Endodermal cell (in vitro differentiated cells): ENCODE data around the gene CHML. TPM values are rescaled to one million over a fixed set of nuclear protein-coding genes. Genes with fewer than 3 reads are reported as not detected.

Experiments
- DNase-seq: peaks from one replicate; pipeline ENCODE4 v3.0.0-alpha.2; 2017
- H3K27ac ChIP-seq: 2 replicates; pipeline ENCODE4 v1.5.1; 2013; ENCODE audit warnings: mild to moderate bottlenecking, low read depth, low read length, moderate library complexity
- H3K27me3 ChIP-seq: 2 replicates; pipeline ENCODE4 v1.6.1; 2013; ENCODE audit warnings: mild to moderate bottlenecking, low read length, moderate library complexity; ENCODE audit not compliant: insufficient read depth, control insufficient read depth, poor library complexity, severe bottlenecking
- H3K36me3 ChIP-seq: 2 replicates; pipeline ENCODE4 v1.7.0; 2013; ENCODE audit warnings: mild to moderate bottlenecking, low read length, moderate library complexity; ENCODE audit not compliant: control insufficient read depth, insufficient read depth
- H3K4me1 ChIP-seq: one replicate; pipeline ENCODE4 v1.7.0; 2013; ENCODE audit warnings: low read length; ENCODE audit not compliant: control insufficient read depth, insufficient read depth
- H3K4me3 ChIP-seq: 2 replicates; pipeline ENCODE4 v1.5.1; 2013; ENCODE audit warnings: mild to moderate bottlenecking, low read length, moderate library complexity
- H3K9ac ChIP-seq: 2 replicates; pipeline ENCODE4 v1.6.1; 2013; ENCODE audit warnings: mild to moderate bottlenecking, low read length, moderate library complexity; ENCODE audit not compliant: poor library complexity, severe bottlenecking; ENCODE audit errors: extremely low read depth
- H3K9me3 ChIP-seq: 2 replicates; pipeline ENCODE4 v1.6.1; 2013; ENCODE audit warnings: mild to moderate bottlenecking, low read length, moderate library complexity; ENCODE audit not compliant: control insufficient read depth
- H3K27ac Mint-ChIP-seq: 2 replicates; pipeline ENCODE4 v1.8.0; 2020; ENCODE audit warnings: mixed read lengths
- H3K27me3 Mint-ChIP-seq: 2 replicates; pipeline ENCODE4 v1.8.0; 2021; ENCODE audit warnings: mild to moderate bottlenecking, mixed read lengths; ENCODE audit not compliant: insufficient read depth
- H3K36me3 Mint-ChIP-seq: 2 replicates; pipeline ENCODE4 v1.8.0; 2020; ENCODE audit warnings: low read depth, mixed read lengths
- H3K4me1 Mint-ChIP-seq: 2 replicates; pipeline ENCODE4 v1.8.0; 2020; ENCODE audit warnings: mixed read lengths
- H3K4me3 Mint-ChIP-seq: 2 replicates; pipeline ENCODE4 v1.8.0; 2020; ENCODE audit warnings: mild to moderate bottlenecking, moderate library complexity, mixed read lengths
- H3K9me3 Mint-ChIP-seq: 2 replicates; pipeline ENCODE4 v1.8.0; 2020; ENCODE audit warnings: mild to moderate bottlenecking, mixed read lengths
- WGBS, 2 experiments: methylation state at CpG; one replicate each; pipeline versions ENCODE4 v1.1.5 to v1.1.7; 2013; ENCODE audit warnings: missing lambda C conversion rate in 2 of 2, mixed read lengths in 1 of 2; ENCODE audit not compliant: insufficient coverage in 1 of 2, insufficient read length in 1 of 2; 5-methylcytosine and 5-hydroxymethylcytosine counted together
- long read RNA-seq, 4 experiments: library from polyadenylated mRNA in 2 of 4; library from RNA in 1 of 4; library from capped mRNA in 1 of 4; stranded (forward) in 3 of 4; unstranded in 1 of 4; transcript quantifications; one replicate each; pipeline ENCODE4 v2.0.0, GENCODE V29; 2020 to 2021; ENCODE audit warnings: inconsistent platforms in 1 of 4
- polyA plus RNA-seq, 2 experiments: library from polyadenylated mRNA; stranded (reverse); fragments of 50-300 nt; gene quantifications; one replicate each; pipeline ENCODE4 v1.2.3, GENCODE V29; 2013
- total RNA-seq, 2 donors: library from RNA; stranded (reverse); fragmentation: NEBNext Ultra II Directional in 1 of 2; extraction: Animal tissue kit (Norgen Biotek cat#: 25700) in 1 of 2; gene quantifications; 2 replicates in 1 of 2; 3 replicates in 1 of 2; pipeline ENCODE4 v1.2.1, GENCODE V29; 2021
- TF ChIP-seq, protein P1 (sequence below): fragments of 200-600 bp; sonication (generic); conservative IDR thresholded peaks from 2 replicates; pipeline ENCODE4 v1.5.0; 2021; ENCODE audit warnings: antibody characterized with exemption, mild to moderate bottlenecking

CHML gene
- 10 to 100 TPM; 16.4 to 28.5 TPM for total RNA-seq
- polyA plus RNA-seq (2013, experiment 1 of 2) = 20.4 TPM
- 19.8 TPM for polyA plus RNA-seq (2013, experiment 2 of 2)
- long read RNA-seq, experiment 1, partial matches to known transcripts = 0 of 4 reads
- long read RNA-seq, experiment 1, other reads (novel, unspliced or antisense) = 4 of 4 reads
- long read RNA-seq, experiment 2, full-length matches to known transcripts = 4 of 12 reads
- long read RNA-seq, experiment 2, partial matches to known transcripts = 0 of 12 reads
- long read RNA-seq, experiment 2, other reads (novel, unspliced or antisense) = 8 of 12 reads
- long read RNA-seq, experiment 3, full-length matches to known transcripts = 2 of 6 reads
- long read RNA-seq, experiment 3, partial matches to known transcripts = 0 of 6 reads
- long read RNA-seq, experiment 3, other reads (novel, unspliced or antisense) = 4 of 6 reads
- long read RNA-seq, experiment 4 = 0 reads

DNA sequence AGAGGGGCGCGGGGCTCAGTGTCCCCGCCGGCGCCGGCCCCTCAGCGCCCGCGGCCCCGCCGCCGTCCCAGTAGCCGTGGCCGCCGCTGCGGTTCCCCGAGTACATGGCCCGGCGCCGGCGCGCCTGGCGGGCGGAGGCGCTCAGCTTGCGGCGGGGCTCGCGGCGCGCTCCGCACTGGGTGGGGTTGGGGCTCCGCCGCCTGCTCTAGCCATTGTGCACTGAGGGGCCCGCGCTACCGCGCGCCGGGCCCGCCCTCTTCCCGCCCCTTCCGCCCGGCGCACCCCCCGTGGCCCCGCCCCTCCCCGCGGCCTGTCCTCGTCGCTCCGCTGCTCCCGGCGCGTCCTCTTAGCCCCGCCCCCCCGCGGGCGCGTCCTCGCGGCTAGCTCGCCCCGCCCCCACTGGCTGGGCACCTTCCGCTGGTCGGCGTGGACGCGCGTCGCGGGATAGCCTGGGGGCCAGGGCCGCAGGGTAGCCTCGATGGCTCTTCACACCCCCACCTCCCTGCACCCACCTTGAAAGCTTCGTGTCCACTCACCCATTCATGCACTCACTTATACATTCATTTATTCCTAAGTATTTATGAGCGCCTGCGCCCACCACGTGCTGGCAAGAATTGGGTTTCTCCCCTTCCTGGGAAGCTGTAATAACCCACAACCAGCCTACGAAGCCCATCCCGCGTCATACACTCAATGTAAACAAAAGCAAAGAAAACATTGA, at the start of gene CHML, which contains the start of gene OPN3:
CHML (minus strand) TSS at position 221 of the 718 bp plus-strand sequence. CDS start 4,603 bp downstream, outside the sequence.
OPN3 (minus strand) TSS at position 221 of the 718 bp plus-strand sequence; CDS start at position 106, 115 bp downstream.
- H3K27ac Mint-ChIP-seq = peak within 1 kb of the TSS; percentile 75
- TF ChIP-seq, protein P1, sequence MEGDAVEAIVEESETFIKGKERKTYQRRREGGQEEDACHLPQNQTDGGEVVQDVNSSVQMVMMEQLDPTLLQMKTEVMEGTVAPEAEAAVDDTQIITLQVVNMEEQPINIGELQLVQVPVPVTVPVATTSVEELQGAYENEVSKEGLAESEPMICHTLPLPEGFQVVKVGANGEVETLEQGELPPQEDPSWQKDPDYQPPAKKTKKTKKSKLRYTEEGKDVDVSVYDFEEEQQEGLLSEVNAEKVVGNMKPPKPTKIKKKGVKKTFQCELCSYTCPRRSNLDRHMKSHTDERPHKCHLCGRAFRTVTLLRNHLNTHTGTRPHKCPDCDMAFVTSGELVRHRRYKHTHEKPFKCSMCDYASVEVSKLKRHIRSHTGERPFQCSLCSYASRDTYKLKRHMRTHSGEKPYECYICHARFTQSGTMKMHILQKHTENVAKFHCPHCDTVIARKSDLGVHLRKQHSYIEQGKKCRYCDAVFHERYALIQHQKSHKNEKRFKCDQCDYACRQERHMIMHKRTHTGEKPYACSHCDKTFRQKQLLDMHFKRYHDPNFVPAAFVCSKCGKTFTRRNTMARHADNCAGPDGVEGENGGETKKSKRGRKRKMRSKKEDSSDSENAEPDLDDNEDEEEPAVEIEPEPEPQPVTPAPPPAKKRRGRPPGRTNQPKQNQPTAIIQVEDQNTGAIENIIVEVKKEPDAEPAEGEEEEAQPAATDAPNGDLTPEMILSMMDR = no peak
- H3K36me3 ChIP-seq = no peaks in the 10 kb centered on the region

GRCh38 chr1:241688940-241689368, 48.8 kb upstream of the CHML start:
- Histone ChIP-seq H3K27me3 (peaks cover 93% of the 10 kb centered on the region), H3K9ac (no peak overlapping the region), H3K4me1 (no peaks in the 10 kb centered on the region), H3K27ac (no peak overlapping the region), H3K9me3 (no peaks in the 10 kb centered on the region), H3K4me3 (no peak overlapping the region), H3K36me3 (no peaks in the 10 kb centered on the region)
- 53 to 60% methylated on average over 2 of the region's 2 CpGs for WGBS, 2 experiments
- peaks cover 6% of the 10 kb centered on the region for H3K4me1 Mint-ChIP-seq
- no peak overlapping the region for H3K4me3 Mint-ChIP-seq
- peaks cover 32% of the 10 kb centered on the region for H3K27me3 Mint-ChIP-seq
- DNase-seq = peak; percentile 46
- H3K9me3 Mint-ChIP-seq = no peaks in the 10 kb centered on the region
- TF ChIP-seq, protein P1 = no peak
- H3K36me3 Mint-ChIP-seq = no peaks in the 10 kb centered on the region
- H3K27ac Mint-ChIP-seq = peak overlapping the region; percentile 42

More for the DNA sequence above, at the start of gene CHML, which contains the start of gene OPN3:
- Histone ChIP-seq H3K9ac (peak within 1 kb of the TSS; percentile 55), H3K9me3 (peaks cover 22% of the 10 kb centered on the region), H3K27ac (peak within 1 kb of the TSS; percentile 77), H3K4me3 (peak within 1 kb of the TSS; percentile 83), H3K4me1 (no peaks in the 10 kb centered on the region), H3K27me3 (peaks cover 41% of the 10 kb centered on the region)
- Mint-ChIP-seq H3K4me1 (peaks cover 18% of the 10 kb centered on the region), H3K27me3 (peaks cover 35% of the 10 kb centered on the region), H3K4me3 (peak within 1 kb of the TSS; percentile 72), H3K36me3 (peaks cover 9% of the 10 kb centered on the region), H3K9me3 (peaks cover 22% of the 10 kb centered on the region)
- 1 to 7% methylated on average over 17 to 81 of the region's 81 CpGs for WGBS, 2 experiments
- DNase-seq = peak; percentile 96

DNA sequence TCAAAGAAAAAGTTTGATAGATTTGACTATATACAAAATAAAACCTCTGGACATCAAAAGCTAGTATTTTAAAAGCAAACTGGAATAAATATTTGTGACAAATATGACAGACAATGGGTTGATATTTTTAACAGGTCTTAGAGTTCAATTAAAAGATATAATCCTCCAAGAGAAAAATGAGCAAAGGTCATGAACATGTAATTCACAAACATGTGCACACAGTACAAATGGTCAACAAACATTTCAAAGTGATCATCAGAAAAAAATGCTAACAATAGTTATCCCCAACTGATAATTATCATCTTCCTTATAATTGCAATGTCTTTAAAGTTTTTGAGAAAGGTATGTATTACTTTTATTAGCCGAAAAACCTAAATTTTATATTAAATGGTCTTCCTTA, 43.9 kb upstream of the CHML start:
- TF ChIP-seq, protein P1 = no peak
- Histone ChIP-seq H3K4me1 (no peaks in the 10 kb centered on the region), H3K36me3 (no peaks in the 10 kb centered on the region), H3K9ac (no peak overlapping the region), H3K4me3 (no peak overlapping the region), H3K27me3 (peaks cover 82% of the 10 kb centered on the region), H3K9me3 (no peaks in the 10 kb centered on the region), H3K27ac (no peak overlapping the region)
- Mint-ChIP-seq H3K27me3 (peaks cover 37% of the 10 kb centered on the region), H3K27ac (no peak overlapping the region), H3K9me3 (peaks cover 5% of the 10 kb centered on the region), H3K36me3 (no peaks in the 10 kb centered on the region), H3K4me3 (no peak overlapping the region), H3K4me1 (peaks cover 15% of the 10 kb centered on the region)
- DNase-seq = no peak
- no CpG with 5 or more reads among the region's 1 CpG for WGBS, 2 experiments
